ENCODE results near the gene ABHD1.
"Not testable (repeated sequence)": the region's sequence is repeated elsewhere in the genome, so short reads cannot be mapped to it uniquely, and the experiment has no call there.

Gene ABHD1

GRCh38 chr2:27111392-27112078, 12.1 kb upstream of the ABHD1 start:
- H3K27me3 Mint-ChIP-seq; H3K27ac Mint-ChIP-seq; H3K9me3 Mint-ChIP-seq; H3K36me3 Mint-ChIP-seq; ATAC-seq (ENCODE audit: low read depth); DNase-seq (ENCODE audit: low spot score in 2 of 2); H3K4me1 Mint-ChIP-seq; H3K4me3 Mint-ChIP-seq: not testable (repeated sequence)

GRCh38 chr2:27115519-27115918, 8.1 kb upstream of the ABHD1 start:
- DNase-seq (ENCODE audit: low spot score in 2 of 2) (no peak), ATAC-seq (ENCODE audit: low read depth) (no peak)
- Mint-ChIP-seq H3K36me3 (no peaks in the 10 kb centered on the region), H3K27me3 (peaks cover 17% of the 10 kb centered on the region), H3K4me1 (peaks cover 5% of the 10 kb centered on the region), H3K4me3 (no peak overlapping the region), H3K9me3 (no peaks in the 10 kb centered on the region), H3K27ac (no peak overlapping the region)

- ATAC-seq (ENCODE audit: low read depth): no peak
- peaks cover 18% of the 10 kb centered on the region for H3K27me3 Mint-ChIP-seq
- H3K4me1 Mint-ChIP-seq: peaks cover 7% of the 10 kb centered on the region
- no peak for DNase-seq (ENCODE audit: low spot score in 2 of 2)
- H3K36me3 Mint-ChIP-seq: no peaks in the 10 kb centered on the region
- H3K27ac Mint-ChIP-seq: no peak overlapping the region
- H3K4me3 Mint-ChIP-seq: no peak overlapping the region
- no peaks in the 10 kb centered on the region for H3K9me3 Mint-ChIP-seq
These were observed 5.6 kb upstream of the ABHD1 start for GRCh38 chr2:27117995-27118524.

- Mint-ChIP-seq H3K9me3 (no peaks in the 10 kb centered on the region), H3K27ac (no peak within 1 kb of the TSS), H3K4me1 (peaks cover 11% of the 10 kb centered on the region), H3K36me3 (no peaks in the 10 kb centered on the region), H3K4me3 (peak within 1 kb of the TSS; percentile 75), H3K27me3 (peaks cover 18% of the 10 kb centered on the region)
- ATAC-seq (ENCODE audit: low read depth) (peak; percentile 13), DNase-seq (ENCODE audit: low spot score in 2 of 2) (no peak)
These were observed 4.9 kb upstream of the ABHD1 start, which contains the start of gene CGREF1 for GRCh38 chr2:27118525-27119329. CGREF1 (minus strand) TSS chr2:27119128; CDS start chr2:27104366, 14,762 bp downstream.

GRCh38 chr2:27119330-27119670, 4.3 kb upstream of the ABHD1 start:
- not testable (repeated sequence) for DNase-seq (ENCODE audit: low spot score in 2 of 2); H3K9me3 Mint-ChIP-seq; H3K36me3 Mint-ChIP-seq; ATAC-seq (ENCODE audit: low read depth); H3K27ac Mint-ChIP-seq
- Mint-ChIP-seq H3K27me3 (peaks cover 17% of the 10 kb centered on the region), H3K4me1 (peaks cover 15% of the 10 kb centered on the region), H3K4me3 (peak overlapping the region; percentile 75)

GRCh38 chr2:27121906-27122305, 1.7 kb upstream of the ABHD1 start:
- Mint-ChIP-seq H3K4me1 (peaks cover 15% of the 10 kb centered on the region), H3K36me3 (no peaks in the 10 kb centered on the region), H3K9me3 (no peaks in the 10 kb centered on the region), H3K27me3 (peaks cover 13% of the 10 kb centered on the region), H3K4me3 (peak overlapping the region; percentile 11), H3K27ac (no peak overlapping the region)
- DNase-seq (ENCODE audit: low spot score in 2 of 2) (no peak), ATAC-seq (ENCODE audit: low read depth) (no peak)

GRCh38 chr2:27122791-27123190, 824 bp upstream of the ABHD1 start:
- Mint-ChIP-seq H3K27me3 (peaks cover 13% of the 10 kb centered on the region), H3K9me3 (no peaks in the 10 kb centered on the region), H3K27ac (no peak overlapping the region), H3K4me1 (peaks cover 15% of the 10 kb centered on the region), H3K36me3 (no peaks in the 10 kb centered on the region), H3K4me3 (peak overlapping the region; percentile 90)
- DNase-seq (ENCODE audit: low spot score in 2 of 2) (no peak), ATAC-seq (ENCODE audit: low read depth) (no peak)

- H3K27me3 Mint-ChIP-seq: peaks cover 3% of the 10 kb centered on the region
- peaks cover 4% of the 10 kb centered on the region for H3K36me3 Mint-ChIP-seq
- H3K9me3 Mint-ChIP-seq: no peaks in the 10 kb centered on the region
- H3K4me3 Mint-ChIP-seq: no peak overlapping the region
- ATAC-seq (ENCODE audit: low read depth) (no peak), DNase-seq (ENCODE audit: low spot score in 2 of 2) (no peak)
- no peak overlapping the region for H3K27ac Mint-ChIP-seq
- H3K4me1 Mint-ChIP-seq: peaks cover 17% of the 10 kb centered on the region
These were observed 1.5 kb downstream of the ABHD1 start for GRCh38 chr2:27125104-27125503.

GRCh38 chr2:27126252-27126710, 2.7 kb downstream of the ABHD1 start:
- H3K4me3 Mint-ChIP-seq: no peak overlapping the region
- H3K36me3 Mint-ChIP-seq: peaks cover 7% of the 10 kb centered on the region
- H3K27ac Mint-ChIP-seq: no peak overlapping the region

GRCh38 chr2:27127883-27128667, 4.5 kb downstream of the ABHD1 start:
- no peak for ATAC-seq (ENCODE audit: low read depth)
- H3K36me3 Mint-ChIP-seq: peaks cover 12% of the 10 kb centered on the region
- H3K27me3 Mint-ChIP-seq: no peaks in the 10 kb centered on the region
- H3K4me3 Mint-ChIP-seq: no peak overlapping the region
- peaks cover 21% of the 10 kb centered on the region for H3K4me1 Mint-ChIP-seq
- H3K27ac Mint-ChIP-seq: peak overlapping the region; percentile 14
- no peaks in the 10 kb centered on the region for H3K9me3 Mint-ChIP-seq
- no peak for DNase-seq (ENCODE audit: low spot score in 2 of 2)

More at GRCh38 chr2:27126252-27126710, 2.7 kb downstream of the ABHD1 start:
- ATAC-seq (ENCODE audit: low read depth) (no peak), DNase-seq (ENCODE audit: low spot score in 2 of 2) (no peak)
- peaks cover 18% of the 10 kb centered on the region for H3K4me1 Mint-ChIP-seq
- H3K27me3 Mint-ChIP-seq: no peaks in the 10 kb centered on the region
- no peaks in the 10 kb centered on the region for H3K9me3 Mint-ChIP-seq

GRCh38 chr2:27128668-27129571, 5.3 kb downstream of the ABHD1 start:
- Mint-ChIP-seq H3K27me3 (no peaks in the 10 kb centered on the region), H3K27ac (peak overlapping the region; percentile 14), H3K36me3 (peaks cover 13% of the 10 kb centered on the region), H3K4me3 (no peak overlapping the region), H3K9me3 (no peaks in the 10 kb centered on the region), H3K4me1 (peaks cover 23% of the 10 kb centered on the region)
- ATAC-seq (ENCODE audit: low read depth) (no peak), DNase-seq (ENCODE audit: low spot score in 2 of 2) (no peak)

- H3K27me3 Mint-ChIP-seq: no peaks in the 10 kb centered on the region
- DNase-seq (ENCODE audit: low spot score in 2 of 2) (no peak), ATAC-seq (ENCODE audit: low read depth) (no peak)
- no peak overlapping the region for H3K4me3 Mint-ChIP-seq
- peaks cover 13% of the 10 kb centered on the region for H3K36me3 Mint-ChIP-seq
- no peaks in the 10 kb centered on the region for H3K9me3 Mint-ChIP-seq
- peaks cover 20% of the 10 kb centered on the region for H3K4me1 Mint-ChIP-seq
- H3K27ac Mint-ChIP-seq: peak overlapping the region; percentile 41
These were observed 6.8 kb downstream of the ABHD1 start for GRCh38 chr2:27130396-27130795.

- no peak overlapping the region for H3K4me3 Mint-ChIP-seq
- no peaks in the 10 kb centered on the region for H3K27me3 Mint-ChIP-seq
- no peak overlapping the region for H3K27ac Mint-ChIP-seq
- DNase-seq (ENCODE audit: low spot score in 2 of 2) (no peak), ATAC-seq (ENCODE audit: low read depth) (no peak)
- peaks cover 13% of the 10 kb centered on the region for H3K36me3 Mint-ChIP-seq
- H3K4me1 Mint-ChIP-seq: peaks cover 20% of the 10 kb centered on the region
- H3K9me3 Mint-ChIP-seq: no peaks in the 10 kb centered on the region
These were observed 7.8 kb downstream of the ABHD1 start for GRCh38 chr2:27131429-27131828.

Data from memory B cell (primary cell).